GM12873 (cell line): ENCODE results near the gene METTL5.

Experiments
- TF ChIP-seq, protein P1 (sequence below): IDR thresholded peaks from 2 replicates; pipeline ENCODE4 v1.5.1; 2012; ENCODE audit warnings: low read depth, mild to moderate bottlenecking, moderate library complexity, low read length, control low read depth; ENCODE audit not compliant: insufficient read depth; ENCODE audit errors: missing control alignments

METTL5 gene

DNA sequence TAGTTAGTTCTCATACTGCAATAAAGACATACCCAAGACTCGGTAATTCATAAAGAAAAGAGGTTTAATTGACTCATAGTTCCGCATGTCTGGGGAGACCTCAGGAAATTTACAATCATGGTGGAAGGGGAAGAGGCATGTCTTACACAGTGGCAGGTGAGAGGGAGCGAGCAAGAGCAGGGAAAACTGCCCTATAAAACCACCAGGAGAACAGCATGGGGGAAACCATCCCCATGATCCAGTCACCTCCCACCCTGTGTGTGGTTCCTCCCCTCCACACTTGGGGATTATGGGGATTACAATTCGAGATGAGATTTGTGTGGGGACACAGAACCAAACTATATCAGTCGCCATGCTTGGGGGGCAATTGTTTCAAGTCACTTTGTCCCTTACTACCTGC, 27.1 kb downstream of the METTL5 start:
- TF ChIP-seq, protein P1, sequence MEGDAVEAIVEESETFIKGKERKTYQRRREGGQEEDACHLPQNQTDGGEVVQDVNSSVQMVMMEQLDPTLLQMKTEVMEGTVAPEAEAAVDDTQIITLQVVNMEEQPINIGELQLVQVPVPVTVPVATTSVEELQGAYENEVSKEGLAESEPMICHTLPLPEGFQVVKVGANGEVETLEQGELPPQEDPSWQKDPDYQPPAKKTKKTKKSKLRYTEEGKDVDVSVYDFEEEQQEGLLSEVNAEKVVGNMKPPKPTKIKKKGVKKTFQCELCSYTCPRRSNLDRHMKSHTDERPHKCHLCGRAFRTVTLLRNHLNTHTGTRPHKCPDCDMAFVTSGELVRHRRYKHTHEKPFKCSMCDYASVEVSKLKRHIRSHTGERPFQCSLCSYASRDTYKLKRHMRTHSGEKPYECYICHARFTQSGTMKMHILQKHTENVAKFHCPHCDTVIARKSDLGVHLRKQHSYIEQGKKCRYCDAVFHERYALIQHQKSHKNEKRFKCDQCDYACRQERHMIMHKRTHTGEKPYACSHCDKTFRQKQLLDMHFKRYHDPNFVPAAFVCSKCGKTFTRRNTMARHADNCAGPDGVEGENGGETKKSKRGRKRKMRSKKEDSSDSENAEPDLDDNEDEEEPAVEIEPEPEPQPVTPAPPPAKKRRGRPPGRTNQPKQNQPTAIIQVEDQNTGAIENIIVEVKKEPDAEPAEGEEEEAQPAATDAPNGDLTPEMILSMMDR, result no peak

DNA sequence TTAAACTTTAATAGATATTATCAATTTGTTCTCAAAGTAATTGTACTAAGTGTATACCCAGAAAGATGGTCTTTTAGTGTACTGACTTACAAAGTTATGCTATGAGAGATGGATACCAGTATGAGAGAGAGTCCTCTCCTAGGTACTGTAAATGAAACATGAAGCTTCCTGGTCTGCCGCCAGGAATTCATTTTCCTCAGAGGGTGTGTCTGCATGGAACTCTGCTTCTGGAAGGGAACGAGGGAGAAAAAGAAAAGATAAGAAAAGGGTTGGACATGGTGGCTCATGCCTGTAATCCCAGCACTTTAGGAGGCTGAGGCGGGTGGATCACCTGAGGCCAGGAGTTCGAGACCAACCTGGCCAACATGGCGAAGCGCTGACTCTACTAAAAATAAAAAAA, 28.3 kb downstream of the METTL5 start:
- TF ChIP-seq, protein P1, result no peak

DNA sequence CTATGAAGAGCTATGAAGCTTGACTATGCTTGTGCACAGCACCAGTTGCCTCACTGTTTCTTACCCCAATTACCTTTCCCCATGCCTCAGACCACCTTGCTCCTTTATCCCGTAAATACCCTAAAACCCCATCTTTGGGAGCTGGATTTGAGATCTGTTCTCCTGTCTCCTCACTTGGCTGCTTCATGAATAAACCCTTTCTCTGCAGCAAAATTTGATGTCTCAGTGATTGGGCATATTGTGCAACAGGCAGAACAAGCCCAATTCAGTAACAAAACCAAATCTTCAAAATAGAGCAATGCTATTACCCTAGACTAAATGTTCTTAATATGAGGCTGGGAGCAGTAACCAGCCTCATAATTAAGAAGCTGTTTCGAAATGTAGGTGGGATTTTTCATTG, 29.5 kb downstream of the METTL5 start:
- TF ChIP-seq, protein P1, result no peak

DNA sequence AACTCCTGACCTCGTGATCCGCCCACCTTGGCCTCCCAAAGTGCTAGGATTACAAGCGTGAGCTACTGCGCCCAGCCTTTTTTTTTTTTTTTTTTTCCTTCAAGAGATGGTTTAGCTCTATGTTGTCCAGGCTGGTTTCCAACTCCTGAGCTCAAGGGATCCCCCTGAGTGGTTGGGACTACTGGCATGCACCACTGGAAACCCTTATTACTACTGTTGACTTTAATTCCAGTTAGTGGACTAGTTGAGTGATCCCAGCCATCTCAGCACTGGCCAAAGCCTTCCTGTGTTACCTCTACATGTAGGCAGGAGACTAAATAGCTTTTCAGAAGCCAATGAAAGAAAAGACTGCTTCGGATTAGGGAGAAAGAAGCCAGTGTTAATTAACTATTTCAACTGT, 34.1 kb downstream of the METTL5 start:
- TF ChIP-seq, protein P1, result no peak

DNA sequence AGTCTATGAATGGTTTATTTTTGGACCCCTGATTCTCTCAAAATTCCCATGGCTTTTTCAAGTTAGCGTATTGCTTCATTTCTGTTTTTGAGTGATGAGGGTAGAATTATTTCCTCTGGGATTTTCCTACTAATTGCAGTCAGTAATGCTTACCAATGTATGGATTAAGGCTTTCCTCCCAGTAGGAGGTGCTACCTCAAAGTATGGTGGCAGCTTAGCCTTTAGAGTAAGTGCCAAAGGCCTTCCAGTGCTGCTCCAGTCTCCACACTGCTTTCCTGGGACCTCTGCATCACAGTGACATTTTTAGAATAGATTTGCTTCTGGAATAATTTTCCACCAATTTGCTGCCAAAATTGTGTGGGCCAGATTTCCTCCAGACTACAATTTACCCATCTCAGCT, 42.2 kb downstream of the METTL5 start:
- TF ChIP-seq, protein P1, result no peak

DNA sequence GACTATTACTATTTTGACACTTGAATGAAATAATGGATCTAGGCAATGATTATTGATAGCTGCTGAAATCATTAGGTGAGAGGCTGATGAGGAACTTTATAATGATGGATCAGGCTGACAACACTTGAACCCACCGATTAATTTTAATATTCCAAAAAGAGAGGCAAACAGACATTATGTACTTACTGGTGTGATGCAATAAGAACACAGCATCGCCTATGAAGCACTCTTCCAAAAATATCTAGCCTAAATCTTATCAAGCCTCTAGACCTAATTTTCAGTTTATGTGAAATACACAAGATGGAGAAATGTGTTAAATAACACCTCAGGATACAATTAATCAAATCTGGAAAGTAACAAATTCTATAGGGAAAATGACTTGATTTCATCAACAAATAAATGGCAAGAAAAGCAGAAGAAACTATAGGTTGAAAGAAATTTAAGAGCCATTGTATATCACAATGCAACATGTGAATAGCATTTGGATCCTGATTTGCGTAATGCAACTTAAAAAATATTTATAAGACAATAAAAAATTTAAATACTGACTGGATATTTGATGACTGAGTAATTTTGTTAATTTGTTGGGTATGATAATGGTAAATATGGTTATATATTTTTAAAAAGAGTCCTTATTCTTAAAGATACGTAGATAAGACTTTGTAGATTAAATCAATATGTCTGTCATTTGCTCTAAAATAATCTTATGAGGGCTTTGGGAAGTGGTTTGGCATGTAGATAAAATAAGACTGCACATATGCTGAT, 43.3 kb downstream of the METTL5 start:
- TF ChIP-seq, protein P1, result no peak

DNA sequence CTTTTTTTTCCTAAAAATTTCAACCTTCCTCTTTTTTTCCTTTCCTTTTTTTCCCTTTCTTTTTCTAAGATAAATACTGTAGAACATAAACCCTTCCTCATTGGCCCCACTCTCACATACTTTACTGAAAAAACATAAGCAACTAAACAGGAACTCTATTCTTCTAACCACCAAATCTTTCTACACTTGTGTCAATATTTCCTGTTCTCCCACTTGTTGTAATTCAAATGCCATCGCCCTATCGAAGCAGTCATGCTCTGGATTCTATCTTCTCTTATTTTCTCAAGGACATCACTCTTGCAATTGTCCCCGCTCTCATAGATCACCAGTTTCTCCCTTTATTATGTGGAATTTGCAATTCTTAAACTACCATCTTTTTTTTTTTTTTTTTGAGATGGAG, 46.3 kb downstream of the METTL5 start:
- TF ChIP-seq, protein P1, result no peak
